H1 (cell line): Measurements from ENCODE around the gene ATG9B. TPM values are rescaled to one million over a fixed set of nuclear protein-coding genes. Genes with fewer than 3 reads are reported as not detected.

ENCODE experiments used
- CEBPB ChIP-seq: IDR thresholded peaks from 2 replicates; pipeline ENCODE4 v1.6.1; 2012; ENCODE audit warnings: low read depth, low read length
- NANOG ChIP-seq: IDR thresholded peaks from 2 replicates; pipeline ENCODE4 v1.6.1; 2011; ENCODE audit warnings: low read length, low read depth, mild to moderate bottlenecking, inconsistent platforms; ENCODE audit not compliant: insufficient read depth, poor library complexity, severe bottlenecking
- SIN3A ChIP-seq, 2 experiments: IDR thresholded peaks in 1 of 2; conservative IDR thresholded peaks in 1 of 2; 2 replicates each; pipeline ENCODE4 v1.6.1; 2011 to 2012; ENCODE audit warnings: low read length in 2 of 2, improper control_type of control experiment in 1 of 2, low read depth in 1 of 2, mild to moderate bottlenecking in 1 of 2
- SP4 ChIP-seq: IDR thresholded peaks from 2 replicates; pipeline ENCODE4 v1.6.1; 2012; ENCODE audit warnings: low read length, inconsistent platforms
- TAF1 ChIP-seq: IDR thresholded peaks from 2 replicates; pipeline ENCODE4 v1.6.1; 2011; ENCODE audit warnings: mild to moderate bottlenecking, low read depth, low read length
- TAF7 ChIP-seq: optimal IDR thresholded peaks from 2 replicates; pipeline ENCODE3; 2011; ENCODE audit warnings: low read depth, mild to moderate bottlenecking, inconsistent platforms, low read length, moderate library complexity, borderline replicate concordance
- polyA plus RNA-seq, 7 experiments: library from polyadenylated mRNA; depleted of rRNA in 3 of 7; stranded (reverse) in 5 of 7; unstranded in 2 of 7; fragments of >200 nt in 5 of 7; fragments of 200-250 nt in 2 of 7; gene quantifications; 1 replicate in 5 of 7; 2 replicates in 1 of 7; 4 replicates in 1 of 7; pipeline versions ENCODE4 v1.2.1 to v1.2.3, GENCODE V29; 2011 to 2013; ENCODE audit warnings: missing spikeins in 2 of 7, mixed read lengths in 2 of 7
- total RNA-seq: library from RNA; stranded (reverse); fragmentation: NEBNext Ultra II Directional; extraction: Animal tissue kit (Norgen Biotek cat#: 25700); gene quantifications from 2 replicates; pipeline ENCODE4 v1.2.1, GENCODE V29; 2021

Gene ATG9B
- total and polyA plus RNA-seq, 2 of the 8 experiments (the other 6 are each of a cell fraction or from before 2014, with no cell fraction given): 1.4 to 2.3 TPM

GRCh38 chr7:151045262-151045661 is 21.0 kb upstream of the ATG9B start (continued):
- TF ChIP-seq TAF1 (no peak), SIN3A (conservative IDR thresholded peaks at IDR 0.05 in 1 of 2, IDR thresholded peaks at IDR 0.05 in 1 of 2; ENCODE audit: low read depth in 1 of 2, low read length in 2 of 2) (no peak), NANOG (no peak), CEBPB (no peak), SP4 (no peak), TAF7 (no peak)
